Tibial artery (tissue), 4 donors: ENCODE measurements around the gene FXYD6.

Source experiments
- DNase-seq, 2 donors: peaks; one replicate each; pipeline ENCODE4 v3.0.0-alpha.2; 2019
- H3K27ac ChIP-seq, 2 donors: fragments of 200-600 bp; sonication (generic) in 1 of 2; 1 replicate in 1 of 2; 2 replicates in 1 of 2; pipeline ENCODE4 v1.5.1; 2018 to 2019; ENCODE audit warnings: mild to moderate bottlenecking in 1 of 2
- H3K27me3 ChIP-seq, 2 donors: fragments of 200-600 bp; sonication (generic) in 1 of 2; one replicate each; pipeline versions ENCODE4 v1.5.1 to v1.6.0; 2016 to 2019
- H3K36me3 ChIP-seq, 3 donors: fragments of 200-600 bp; sonication (generic) in 2 of 3; one replicate each; pipeline ENCODE4 v1.5.1; 2016 to 2019; ENCODE audit warnings: mild to moderate bottlenecking in 2 of 3
- H3K4me1 ChIP-seq, 4 donors: fragments of 200-600 bp; sonication (generic) in 2 of 4; 1 replicate in 3 of 4; 2 replicates in 1 of 4; pipeline ENCODE4 v1.5.1; 2016 to 2019
- H3K4me3 ChIP-seq, 2 donors: fragments of 200-600 bp; sonication (generic) in 1 of 2; 1 replicate in 1 of 2; 2 replicates in 1 of 2; pipeline ENCODE4 v1.5.1; 2018 to 2019; ENCODE audit warnings: mild to moderate bottlenecking in 2 of 2
- H3K9me3 ChIP-seq, 3 donors: fragments of 200-600 bp; sonication (generic) in 1 of 3; one replicate each; pipeline ENCODE4 v1.5.1; 2016 to 2019
- intact Hi-C: fragments of 100-400 bp; cut with DNase I; formaldehyde crosslinking; loops from one replicate; pipeline ENCODE4 v1.15.0; 2023; ENCODE audit warnings: low total_unique reads
- TF ChIP-seq, protein P1 (sequence below), 2 experiments: fragments of 200-600 bp in 1 of 2; fragments of 450-650 bp in 1 of 2; IDR thresholded peaks; one replicate each; pipeline ENCODE4 v1.5.1; 2017 to 2019; ENCODE audit warnings: antibody characterized with exemption in 2 of 2, mild to moderate bottlenecking in 1 of 2, moderate library complexity in 1 of 2

The FXYD6 gene

DNA sequence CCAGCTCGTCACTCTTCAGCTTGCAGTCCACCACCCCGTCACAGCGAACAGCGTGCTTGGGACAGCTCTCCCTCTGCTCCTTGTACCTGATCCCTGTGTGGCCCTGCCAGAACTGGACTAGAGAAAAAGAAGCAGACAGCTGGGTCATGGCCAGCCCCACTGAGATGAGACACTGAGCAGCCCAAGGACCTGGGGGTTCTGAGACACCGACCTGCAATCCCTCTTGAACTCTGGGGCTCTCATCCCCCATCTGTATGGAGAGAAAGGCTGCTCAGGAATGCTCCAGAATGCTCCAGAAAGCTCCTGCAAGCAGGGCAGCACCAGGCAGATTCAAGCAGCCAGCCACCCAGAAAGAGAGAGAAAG lies 37.9 kb upstream of the FXYD6 start:
- DNase-seq = peak in 1 of 2 donors; percentile 56
- TF ChIP-seq, protein P1, sequence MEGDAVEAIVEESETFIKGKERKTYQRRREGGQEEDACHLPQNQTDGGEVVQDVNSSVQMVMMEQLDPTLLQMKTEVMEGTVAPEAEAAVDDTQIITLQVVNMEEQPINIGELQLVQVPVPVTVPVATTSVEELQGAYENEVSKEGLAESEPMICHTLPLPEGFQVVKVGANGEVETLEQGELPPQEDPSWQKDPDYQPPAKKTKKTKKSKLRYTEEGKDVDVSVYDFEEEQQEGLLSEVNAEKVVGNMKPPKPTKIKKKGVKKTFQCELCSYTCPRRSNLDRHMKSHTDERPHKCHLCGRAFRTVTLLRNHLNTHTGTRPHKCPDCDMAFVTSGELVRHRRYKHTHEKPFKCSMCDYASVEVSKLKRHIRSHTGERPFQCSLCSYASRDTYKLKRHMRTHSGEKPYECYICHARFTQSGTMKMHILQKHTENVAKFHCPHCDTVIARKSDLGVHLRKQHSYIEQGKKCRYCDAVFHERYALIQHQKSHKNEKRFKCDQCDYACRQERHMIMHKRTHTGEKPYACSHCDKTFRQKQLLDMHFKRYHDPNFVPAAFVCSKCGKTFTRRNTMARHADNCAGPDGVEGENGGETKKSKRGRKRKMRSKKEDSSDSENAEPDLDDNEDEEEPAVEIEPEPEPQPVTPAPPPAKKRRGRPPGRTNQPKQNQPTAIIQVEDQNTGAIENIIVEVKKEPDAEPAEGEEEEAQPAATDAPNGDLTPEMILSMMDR (IDR thresholded peaks at IDR 0.05) = no peak
- H3K27ac ChIP-seq = no peak overlapping the region
- peaks cover 0 to 12% (median 0%) of the 10 kb centered on the region in 3 donors for H3K36me3 ChIP-seq
- no peaks in the 10 kb centered on the region for H3K9me3 ChIP-seq
- no peak overlapping the region for H3K4me3 ChIP-seq
- intact Hi-C loops = no loop called here
- peaks cover 0 to 13% of the 10 kb centered on the region in 2 donors for H3K27me3 ChIP-seq
- H3K4me1 ChIP-seq = no peaks in the 10 kb centered on the region

DNA sequence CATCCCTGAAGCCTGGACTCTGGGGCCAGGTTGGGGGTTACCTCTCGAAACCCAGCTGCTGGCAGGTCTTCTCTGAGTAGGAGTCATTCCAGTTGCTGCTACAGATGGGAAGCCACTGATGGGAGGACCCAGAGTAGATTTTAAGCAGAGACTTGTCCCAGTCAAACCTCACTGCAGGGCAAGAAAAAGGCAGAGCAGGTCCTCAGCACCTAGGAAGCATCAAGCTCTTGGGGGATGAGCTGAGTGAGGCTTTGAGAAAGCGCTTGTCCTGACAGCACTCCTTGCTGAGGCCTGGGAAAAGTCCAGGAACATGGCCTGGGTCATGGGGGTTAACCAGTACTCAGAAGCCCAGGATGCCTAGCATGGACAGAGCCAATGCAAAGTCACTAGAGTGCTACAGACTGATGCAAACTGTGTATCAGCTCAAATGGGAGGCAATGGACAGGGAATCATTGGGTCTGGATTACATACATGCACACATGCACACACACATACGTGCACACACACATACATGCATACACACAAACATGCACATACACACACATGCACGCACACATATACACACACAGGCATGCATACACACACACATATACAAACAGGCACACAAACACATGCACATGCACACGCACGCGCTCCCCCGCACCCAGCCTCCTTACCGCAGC lies 37.4 kb upstream of the FXYD6 start:
- Histone ChIP-seq H3K27ac (no peak overlapping the region), H3K27me3 (peaks cover 0 to 13% of the 10 kb centered on the region in 2 donors), H3K4me3 (no peak overlapping the region), H3K9me3 (no peaks in the 10 kb centered on the region), H3K36me3 (peaks cover 0 to 12% (median 0%) of the 10 kb centered on the region in 3 donors), H3K4me1 (no peaks in the 10 kb centered on the region)
- intact Hi-C loops = no loop called here
- DNase-seq = peak in 1 of 2 donors; percentile 33
- TF ChIP-seq, protein P1 (IDR thresholded peaks at IDR 0.05) = no peak

GRCh38 chr11:117912497-117912896 lies 36.0 kb upstream of the FXYD6 start:
- TF ChIP-seq, protein P1 (IDR thresholded peaks at IDR 0.05) = no peak
- intact Hi-C loops = no loop called here
- H3K27ac ChIP-seq = no peak overlapping the region
- H3K36me3 ChIP-seq = peaks cover 0 to 12% (median 0%) of the 10 kb centered on the region in 3 donors
- peak in 1 of 2 donors; percentile 7 for DNase-seq
- H3K27me3 ChIP-seq = peaks cover 0 to 13% of the 10 kb centered on the region in 2 donors
- H3K9me3 ChIP-seq = no peaks in the 10 kb centered on the region
- H3K4me3 ChIP-seq = no peak overlapping the region
- H3K4me1 ChIP-seq = peaks cover 0 to 2% (median 0%) of the 10 kb centered on the region in 4 donors

DNA sequence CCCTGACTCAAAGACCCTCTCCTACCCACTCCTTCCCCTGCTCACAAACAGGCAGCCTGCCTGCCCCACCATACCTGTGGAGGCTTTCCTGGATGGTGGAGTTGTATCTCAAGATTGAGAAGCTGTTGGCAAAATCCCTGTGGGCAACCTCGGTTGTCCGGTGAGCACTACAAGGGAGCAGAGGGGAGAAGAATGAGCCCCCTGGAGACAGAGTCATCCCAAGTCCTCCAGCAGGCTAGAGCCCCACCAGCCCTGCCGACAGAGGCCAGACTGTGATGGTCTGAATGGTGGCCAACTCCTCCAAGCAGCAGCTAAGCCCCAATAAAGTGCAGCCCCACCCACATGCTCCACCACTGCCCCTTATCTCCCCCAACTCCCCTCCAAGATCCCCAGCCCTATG lies 35.2 kb upstream of the FXYD6 start:
- no peak overlapping the region for H3K4me3 ChIP-seq
- intact Hi-C loops = no loop called here
- DNase-seq = peak in 1 of 2 donors; percentile 45

DNA sequence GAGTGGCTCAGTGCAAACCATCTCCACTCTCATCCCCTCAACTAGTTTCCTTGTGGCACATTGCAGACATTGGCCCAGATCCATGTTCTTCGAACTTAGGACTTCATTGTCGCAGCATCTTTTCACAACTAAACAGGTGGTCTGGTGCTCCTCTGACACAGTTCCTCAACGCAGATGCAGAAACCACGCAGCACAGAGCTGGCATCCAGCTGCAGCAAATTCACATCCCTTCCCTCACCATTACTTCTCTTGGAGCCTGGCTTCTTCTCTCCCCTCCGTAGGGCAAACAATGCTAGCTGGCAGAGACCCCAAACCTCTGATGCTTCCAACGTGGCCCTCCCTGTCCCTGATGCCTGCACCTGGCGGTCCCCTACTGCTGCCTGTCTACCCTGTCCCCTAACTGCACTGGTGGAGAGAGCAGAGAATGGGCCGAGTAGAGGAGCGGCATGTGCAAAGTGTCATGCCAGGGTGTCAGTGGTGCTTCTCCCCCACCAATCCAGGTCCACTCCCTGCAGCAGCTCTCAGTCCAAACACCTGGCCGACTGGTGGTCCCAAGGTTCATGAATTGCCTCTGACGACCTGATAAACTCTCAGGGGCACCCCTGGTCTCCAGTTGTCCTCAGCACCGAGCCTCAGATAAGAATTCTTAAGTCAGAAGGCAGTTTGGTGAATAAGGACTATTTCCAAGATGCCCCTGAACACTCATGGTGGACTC lies 34.6 kb upstream of the FXYD6 start:
- TF ChIP-seq, protein P1 (IDR thresholded peaks at IDR 0.05) = no peak
- peak in 1 of 2 donors; percentile 38 for DNase-seq
- H3K9me3 ChIP-seq = no peaks in the 10 kb centered on the region
- H3K4me1 ChIP-seq = peaks cover 0 to 8% (median 0%) of the 10 kb centered on the region in 4 donors
- peaks cover 0 to 12% (median 0%) of the 10 kb centered on the region in 3 donors for H3K36me3 ChIP-seq
- peaks cover 0 to 13% of the 10 kb centered on the region in 2 donors for H3K27me3 ChIP-seq
- intact Hi-C loops = no loop called here
- no peak overlapping the region for H3K27ac ChIP-seq
- H3K4me3 ChIP-seq = no peak overlapping the region

More for the DNA sequence above, 35.2 kb upstream of the FXYD6 start:
- TF ChIP-seq, protein P1 (IDR thresholded peaks at IDR 0.05) = no peak
- Histone ChIP-seq H3K36me3 (peaks cover 0 to 12% (median 0%) of the 10 kb centered on the region in 3 donors), H3K27me3 (peaks cover 0 to 13% of the 10 kb centered on the region in 2 donors), H3K4me1 (peaks cover 0 to 8% (median 0%) of the 10 kb centered on the region in 4 donors), H3K27ac (no peak overlapping the region), H3K9me3 (no peaks in the 10 kb centered on the region)
